Lung (tissue), 12 donors: ENCODE data around the gene PIK3CD. TPM values are rescaled to one million over a fixed set of nuclear protein-coding genes. Genes with fewer than 3 reads are reported as not detected.

Source experiments
- ATAC-seq: fragments of 200-7000 bp; cut with Tn5 transposase; one replicate; pipeline ENCODE4 v1.9.1; 2020; ENCODE audit warnings: moderate number of reproducible peaks; ENCODE audit not compliant: insufficient read depth, low FRiP score
- DNase-seq, 3 donors: peaks; one replicate each; pipeline ENCODE4 v3.0.0-alpha.2; 2013 to 2017
- H3K27ac ChIP-seq, 2 donors: one replicate each; pipeline ENCODE4 v1.5.1; 2013; ENCODE audit warnings: mild to moderate bottlenecking in 2 of 2, moderate library complexity in 2 of 2, control low read depth in 1 of 2, inconsistent platforms in 1 of 2, low read depth in 1 of 2, low read length in 1 of 2
- H3K27me3 ChIP-seq, 3 donors: one replicate each; pipeline ENCODE4 v1.5.1; 2013; ENCODE audit warnings: low read length in 2 of 3; ENCODE audit not compliant: control insufficient read depth in 3 of 3, insufficient read depth in 3 of 3
- H3K36me3 ChIP-seq, 4 donors: one replicate each; pipeline ENCODE4 v1.5.1; 2013; ENCODE audit warnings: low read length in 4 of 4, mild to moderate bottlenecking in 1 of 4, moderate library complexity in 1 of 4; ENCODE audit not compliant: control insufficient read depth in 4 of 4, insufficient read depth in 4 of 4
- H3K4me1 ChIP-seq, 5 donors: one replicate each; pipeline ENCODE4 v1.5.1; 2013; ENCODE audit warnings: low read length in 5 of 5, mild to moderate bottlenecking in 2 of 5, moderate library complexity in 1 of 5; ENCODE audit not compliant: control insufficient read depth in 5 of 5, insufficient read depth in 5 of 5
- H3K4me3 ChIP-seq: one replicate; pipeline ENCODE4 v1.5.1; 2013; ENCODE audit warnings: mild to moderate bottlenecking, control low read depth, moderate library complexity
- H3K9ac ChIP-seq, 2 donors: one replicate each; pipeline ENCODE4 v1.5.1; 2013; ENCODE audit warnings: low read length in 2 of 2, control low read depth in 1 of 2; ENCODE audit not compliant: insufficient read depth in 1 of 2
- H3K9me3 ChIP-seq, 4 donors: one replicate each; pipeline ENCODE4 v1.5.1; 2013; ENCODE audit warnings: low read length in 3 of 4, mild to moderate bottlenecking in 1 of 4, moderate library complexity in 1 of 4; ENCODE audit not compliant: control insufficient read depth in 4 of 4, insufficient read depth in 3 of 4
- CTCF ChIP-seq: IDR thresholded peaks from 2 replicates; pipeline ENCODE4 v1.5.1; 2012; ENCODE audit warnings: mild to moderate bottlenecking; ENCODE audit errors: control extremely low read depth, extremely low read depth
- WGBS, 2 donors: extraction: QIAGEN DNeasy Blood & Tissue Kit; methylation state at CpG; one replicate each; pipeline ENCODE4 v1.1.7; 2013; 5-methylcytosine and 5-hydroxymethylcytosine counted together
- polyA plus RNA-seq, 2 donors: library from polyadenylated mRNA; stranded (reverse); fragments of 200-250 nt; gene quantifications; one replicate each; pipeline ENCODE4 v1.2.1, GENCODE V29; 2013
- total RNA-seq, 2 donors: library from RNA; depleted of rRNA in 1 of 2; stranded (reverse); fragments of >200 nt in 1 of 2; gene quantifications; one replicate each; pipeline ENCODE4 v1.2.1, GENCODE V29; 2014 to 2021
- donor health status: control.
- donor health status: control.
- donor health status: Bipolar disorder and iron deficiency.
- donor health status: healthy.
- donor health status: DM: yes; HTN: yes; CAD: no.

Gene PIK3CD
- total and polyA plus RNA-seq, 4 donors, result 7.8 to 29.6 (median 21.8) TPM

DNA sequence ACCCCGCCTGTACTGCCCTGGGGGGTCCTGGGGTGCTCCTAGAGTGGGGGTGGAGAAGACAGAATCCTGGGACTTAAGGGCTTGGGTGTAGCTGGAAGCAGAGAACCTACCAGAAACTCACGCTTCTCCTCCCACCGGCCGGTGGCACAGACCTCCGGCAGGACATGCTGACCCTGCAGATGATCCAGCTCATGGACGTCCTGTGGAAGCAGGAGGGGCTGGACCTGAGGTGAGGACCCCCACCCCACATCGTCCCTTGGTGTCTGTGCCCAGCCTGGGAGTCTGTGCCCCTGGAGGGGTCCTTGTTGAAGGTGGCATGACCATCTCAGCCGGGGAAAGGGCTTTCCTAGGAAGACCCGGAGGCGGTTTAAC lies 70.8 kb downstream of the PIK3CD start:
- peaks cover 0 to 36% (median 0%) of the 10 kb centered on the region in 4 donors for H3K36me3 ChIP-seq
- peaks cover 0 to 9% (median 3%) of the 10 kb centered on the region in 4 donors for H3K9me3 ChIP-seq
- no peak overlapping the region for H3K9ac ChIP-seq
- H3K4me3 ChIP-seq, result no peak overlapping the region
- H3K27ac ChIP-seq, result no peak overlapping the region
- TF ChIP-seq CTCF, result no peak
- DNase-seq (no peak), ATAC-seq (no peak)
- 89 to 91% methylated on average over 10 of the region's 10 CpGs for WGBS, 2 donors
- H3K4me1 ChIP-seq, result peaks cover 0 to 6% (median 0%) of the 10 kb centered on the region in 5 donors
- H3K27me3 ChIP-seq, result no peaks in the 10 kb centered on the region

GRCh38 chr1:9723068-9723805 lies 71.7 kb downstream of the PIK3CD start:
- Histone ChIP-seq H3K27ac (no peak overlapping the region), H3K9ac (no peak overlapping the region), H3K4me1 (no peaks in the 10 kb centered on the region), H3K9me3 (peaks cover 0 to 9% (median 3%) of the 10 kb centered on the region in 4 donors), H3K36me3 (peaks cover 0 to 39% (median 0%) of the 10 kb centered on the region in 4 donors), H3K27me3 (no peaks in the 10 kb centered on the region), H3K4me3 (no peak overlapping the region)
- TF ChIP-seq CTCF, result no peak
- DNase-seq, result no peak
- ATAC-seq, result no peak
- WGBS, 2 donors, result 97 to 98% methylated on average over 14 of the region's 14 CpGs

DNA sequence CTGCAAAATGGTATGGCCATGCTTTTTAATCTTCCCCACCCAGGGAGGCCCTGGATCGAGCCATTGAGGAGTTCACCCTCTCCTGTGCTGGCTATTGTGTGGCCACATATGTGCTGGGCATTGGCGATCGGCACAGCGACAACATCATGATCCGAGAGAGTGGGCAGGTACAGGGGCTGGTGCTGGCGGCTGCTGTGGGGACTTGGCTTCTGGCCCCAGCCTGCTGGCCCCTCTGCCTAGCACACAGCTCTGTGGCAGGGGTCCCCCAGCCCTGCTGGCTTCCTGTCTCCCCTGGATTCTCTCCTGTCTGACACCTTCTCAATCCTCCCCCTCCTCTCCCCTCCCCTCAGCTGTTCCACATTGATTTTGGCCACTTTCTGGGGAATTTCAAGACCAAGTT lies 72.4 kb downstream of the PIK3CD start:
- TF ChIP-seq CTCF, result no peak
- no peaks in the 10 kb centered on the region for H3K4me1 ChIP-seq
- H3K27me3 ChIP-seq, result no peaks in the 10 kb centered on the region
- no peak overlapping the region for H3K27ac ChIP-seq
- WGBS, 2 donors, result 96 to 98% methylated on average over 6 of the region's 6 CpGs
- peaks cover 0 to 43% (median under 1%) of the 10 kb centered on the region in 4 donors for H3K36me3 ChIP-seq
- peaks cover 0 to 9% (median 3%) of the 10 kb centered on the region in 4 donors for H3K9me3 ChIP-seq
- ATAC-seq, result no peak
- H3K9ac ChIP-seq, result no peak overlapping the region
- H3K4me3 ChIP-seq, result no peak overlapping the region
- no peak for DNase-seq
